Stimulated activated CD4-positive, alpha-beta T cell treated with anti-CD3 and anti-CD28 coated beads, Interleukin-12 subunit alpha, Interleukin-12 subunit beta, amount 100 ng/mL, for 24 hours (primary cell): ENCODE measurements around the gene LASP1.
"Not testable (repeated sequence)": the region's sequence is repeated elsewhere in the genome, so short reads cannot be mapped to it uniquely, and the experiment has no call there.

Source experiments
- DNase-seq, 2 experiments: peaks; one replicate each; pipeline ENCODE4 v3.0.0-alpha.2; 2020; ENCODE audit warnings: low read depth in 2 of 2

LASP1 gene

DNA sequence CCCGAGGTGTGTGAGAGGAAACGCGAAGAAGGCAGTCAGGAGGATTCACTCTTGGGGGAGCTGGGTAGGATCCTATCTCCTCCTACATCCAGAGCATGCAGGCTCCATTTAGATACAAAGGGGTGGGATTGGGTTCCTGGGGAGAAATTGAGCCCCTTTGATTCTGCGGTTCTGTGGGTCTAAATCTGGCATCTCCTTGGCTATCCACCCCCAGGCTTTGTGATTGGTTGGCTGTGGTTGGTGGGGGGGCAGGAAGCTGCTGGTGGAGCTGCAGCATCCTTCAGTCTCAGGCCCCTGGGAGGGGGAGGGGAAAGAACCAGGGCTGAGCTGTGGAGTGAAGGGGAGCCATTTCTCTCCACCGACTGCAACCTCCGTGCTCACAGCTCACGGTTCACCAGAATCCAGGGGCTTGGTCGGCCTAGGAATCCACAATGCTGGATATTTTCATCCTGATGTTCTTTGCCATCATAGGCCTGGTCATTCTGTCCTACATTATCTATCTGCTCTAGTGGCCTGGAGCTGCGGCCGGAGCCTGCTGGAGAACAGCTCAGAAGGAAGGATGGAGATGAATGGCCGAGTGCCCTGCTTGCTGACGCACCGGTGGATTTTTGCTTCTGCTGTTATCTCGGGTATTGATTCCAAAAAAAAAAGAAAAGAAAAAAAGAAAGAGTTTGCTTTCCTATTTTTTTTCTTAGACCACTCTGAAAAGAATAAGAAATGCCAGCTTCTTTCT is 55.6 kb downstream of the LASP1 start, which contains the start of gene LASP1NB:
Gene LASP1NB (plus strand): TSS at position 352 of the 733 bp plus-strand sequence.
- peak in 1 of 2 experiments; percentile 24 for DNase-seq

- DNase-seq, result no peak
Observed at GRCh38 chr17:38926293-38927070, 56.6 kb downstream of the LASP1 start.

GRCh38 chr17:38930782-38931181 is 60.9 kb downstream of the LASP1 start:
- not testable (repeated sequence) for DNase-seq

DNA sequence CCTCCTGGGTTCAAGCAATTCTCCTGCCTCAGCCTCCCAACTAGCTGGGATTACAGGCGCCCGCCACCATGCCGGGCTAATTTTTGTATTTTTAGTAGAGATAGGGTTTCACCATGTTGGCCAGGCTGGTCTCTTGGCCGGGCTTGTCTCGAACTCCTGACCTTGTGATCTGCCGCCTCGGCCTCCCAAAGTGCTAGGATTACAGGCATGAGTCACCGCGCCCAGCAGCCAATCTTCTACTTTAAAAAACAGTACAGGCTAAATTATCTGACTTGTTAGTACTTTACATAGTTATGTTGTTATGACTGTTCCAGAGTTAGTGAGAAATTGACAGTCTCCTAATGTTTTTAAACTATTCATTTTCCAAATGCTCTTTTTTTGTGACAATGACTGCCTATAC is 64.1 kb downstream of the LASP1 start:
- not testable (repeated sequence) for DNase-seq

DNA sequence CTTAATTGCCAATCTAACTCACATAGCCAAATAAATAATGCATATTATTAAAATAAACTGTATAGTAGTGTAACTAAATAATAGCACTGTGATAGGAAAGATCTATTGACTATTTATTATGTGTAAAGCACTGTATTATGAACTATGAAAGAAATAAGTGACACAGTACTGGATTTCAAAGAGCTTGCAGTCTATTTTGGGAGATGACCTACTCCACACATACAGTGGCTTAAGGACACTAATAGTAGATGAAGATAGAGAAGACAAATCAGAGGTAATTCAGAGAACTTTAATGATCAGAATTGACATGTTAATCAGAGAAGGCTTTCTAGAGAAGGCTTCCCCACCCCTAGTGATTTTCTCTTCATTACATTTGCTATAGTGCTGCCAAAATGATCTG is 70.1 kb downstream of the LASP1 start:
- no peak for DNase-seq

- no peak for DNase-seq
Observed at GRCh38 chr17:38940404-38940803, 70.5 kb downstream of the LASP1 start.

- no peak for DNase-seq
Observed at GRCh38 chr17:38942696-38943334, 73.0 kb downstream of the LASP1 start.

DNA sequence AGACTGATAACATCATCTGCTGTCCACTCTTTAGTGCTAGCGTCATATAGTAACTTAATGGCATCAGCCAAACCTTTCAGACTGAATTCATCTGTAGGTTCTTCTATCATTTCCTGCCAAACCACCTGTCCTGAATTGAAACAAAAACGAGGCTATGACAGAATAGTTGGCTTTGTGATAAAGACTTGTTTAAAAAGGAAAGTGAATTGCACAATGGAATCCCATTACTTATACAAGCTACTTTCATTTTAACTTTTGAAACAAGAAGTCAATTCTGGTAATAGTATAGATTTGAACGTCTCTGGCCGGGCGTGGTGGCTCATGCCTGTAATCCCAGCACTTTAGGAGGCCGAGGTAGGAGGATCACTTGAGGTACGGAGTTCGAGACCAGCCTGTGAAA is 73.7 kb downstream of the LASP1 start:
- DNase-seq, result no peak

DNA sequence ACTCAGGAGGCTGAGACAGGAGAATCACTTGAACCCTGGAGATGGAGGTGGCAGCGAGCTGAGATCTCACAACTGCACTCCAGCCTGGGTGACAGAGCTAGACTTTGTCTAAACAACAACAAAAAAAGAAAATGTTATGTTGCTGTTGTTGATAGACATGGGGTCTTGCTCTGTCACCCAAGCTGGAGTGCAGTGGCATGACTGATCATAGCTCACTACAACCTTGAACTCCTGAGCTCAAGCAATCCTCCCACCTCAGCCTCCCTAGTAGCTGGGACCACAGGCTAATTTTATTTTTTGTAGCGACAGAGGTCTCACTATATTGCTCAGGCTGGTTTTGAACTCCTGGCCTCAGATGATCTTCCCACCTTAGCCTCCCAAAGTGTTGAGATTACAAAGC is 77.3 kb downstream of the LASP1 start:
- no peak for DNase-seq

- DNase-seq, result not testable (repeated sequence)
Observed at GRCh38 chr17:38953800-38954199, 83.9 kb downstream of the LASP1 start.

DNA sequence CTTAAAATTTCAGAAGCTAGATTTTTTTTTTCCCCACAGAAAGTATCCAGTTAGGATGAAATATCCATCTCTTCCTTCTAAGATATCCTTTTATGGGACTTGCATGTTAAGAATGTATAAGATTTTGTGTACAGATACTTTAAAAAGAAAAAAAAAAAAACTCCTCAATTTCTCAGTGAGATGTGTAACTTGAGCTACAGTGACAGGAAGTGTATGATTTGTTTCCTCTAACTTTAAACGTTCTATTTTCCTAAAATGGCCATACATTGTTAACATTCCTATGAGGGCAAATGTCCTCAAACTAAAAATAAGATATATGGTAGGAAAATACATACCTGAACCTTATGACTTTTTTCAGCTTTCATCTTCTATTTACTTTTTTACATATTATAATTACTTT is 88.5 kb downstream of the LASP1 start:
- no peak for DNase-seq

GRCh38 chr17:38958756-38959155 is 88.9 kb downstream of the LASP1 start:
- DNase-seq, result no peak

DNA sequence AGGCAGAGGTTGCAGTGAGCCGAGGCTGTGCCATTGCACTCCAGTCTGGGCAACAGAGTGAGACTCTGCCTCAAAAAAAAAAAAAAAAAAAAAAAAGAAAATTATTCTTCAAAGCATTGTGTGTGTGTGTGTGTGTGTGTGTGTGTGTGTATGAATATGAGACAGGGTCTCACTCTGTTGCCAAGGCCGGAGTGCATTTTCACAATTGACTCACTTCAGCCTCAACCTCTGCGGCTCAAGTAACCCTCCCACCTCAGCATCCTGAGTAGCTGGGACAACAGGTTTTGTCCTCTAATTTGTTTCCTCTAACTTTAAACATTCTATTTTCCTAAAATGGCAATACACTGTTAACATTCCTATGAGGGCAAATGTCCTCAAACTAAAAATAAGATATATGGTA is 89.7 kb downstream of the LASP1 start:
- no peak for DNase-seq

- DNase-seq, result no peak
Observed at GRCh38 chr17:38960402-38960801, 90.5 kb downstream of the LASP1 start.

GRCh38 chr17:38961413-38961812 is 91.6 kb downstream of the LASP1 start:
- DNase-seq, result no peak

- peak; percentile 51 to 73 for DNase-seq
Observed at GRCh38 chr17:38967290-38967738, 97.5 kb downstream of the LASP1 start, which contains the start of gene FBXO47. Gene FBXO47 (minus strand): TSS chr17:38967403. CDS start chr17:38963025, 4,378 bp downstream.

- DNase-seq, result no peak
Observed at GRCh38 chr17:38969281-38969680, 99.4 kb downstream of the LASP1 start.

DNA sequence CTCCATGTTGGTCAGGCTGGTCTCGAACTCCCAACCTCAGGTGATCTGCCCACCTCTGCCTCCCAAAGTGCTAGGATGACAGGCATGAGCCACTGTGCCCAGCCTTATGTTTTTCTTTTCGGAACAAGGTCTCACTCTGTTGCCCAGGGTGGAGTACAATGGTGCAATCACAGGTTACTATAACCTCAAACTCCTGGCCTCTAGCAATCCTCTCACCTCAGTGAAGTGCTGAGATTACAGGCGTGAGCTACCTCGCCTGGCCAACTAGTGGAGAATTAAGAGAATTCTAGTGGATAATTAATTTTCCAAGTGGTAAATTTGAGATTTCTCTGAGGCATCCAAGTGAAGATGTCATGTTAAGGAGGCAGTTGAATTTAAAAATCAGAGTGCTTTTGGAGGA is 100.3 kb downstream of the LASP1 start:
- no peak for DNase-seq

DNA sequence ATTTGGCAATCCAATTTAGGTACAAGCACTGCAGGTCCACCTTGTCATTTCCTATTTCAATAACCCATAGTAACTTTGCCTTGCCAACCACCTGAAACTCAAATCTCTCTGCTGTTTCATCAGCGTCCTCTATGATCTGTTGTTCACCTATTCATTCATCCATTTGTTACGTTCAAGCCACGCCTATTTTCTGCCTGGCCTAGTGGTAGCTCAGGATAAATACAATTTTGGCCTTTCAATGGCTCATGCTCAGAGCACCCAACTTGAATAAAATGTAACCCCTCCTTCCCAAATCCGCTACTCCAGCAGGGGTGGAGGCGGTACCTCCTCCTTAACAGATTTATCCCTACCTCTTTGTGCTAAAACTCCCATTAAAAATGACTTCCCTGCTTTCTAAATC is 100.9 kb downstream of the LASP1 start:
- no peak for DNase-seq
